Lung (tissue), 12 donors: ENCODE measurements around the gene ST8SIA2. TPM values are rescaled to one million over a fixed set of nuclear protein-coding genes. Genes with fewer than 3 reads are reported as not detected.

Experiments
- ATAC-seq: fragments of 200-7000 bp; cut with Tn5 transposase; one replicate; pipeline ENCODE4 v1.9.1; 2020; ENCODE audit warnings: moderate number of reproducible peaks; ENCODE audit not compliant: insufficient read depth, low FRiP score
- DNase-seq, 3 donors: peaks; one replicate each; pipeline ENCODE4 v3.0.0-alpha.2; 2013 to 2017
- H3K27ac ChIP-seq, 2 donors: one replicate each; pipeline ENCODE4 v1.5.1; 2013; ENCODE audit warnings: mild to moderate bottlenecking in 2 of 2, moderate library complexity in 2 of 2, control low read depth in 1 of 2, inconsistent platforms in 1 of 2, low read depth in 1 of 2, low read length in 1 of 2
- H3K27me3 ChIP-seq, 3 donors: one replicate each; pipeline ENCODE4 v1.5.1; 2013; ENCODE audit warnings: low read length in 2 of 3; ENCODE audit not compliant: control insufficient read depth in 3 of 3, insufficient read depth in 3 of 3
- H3K36me3 ChIP-seq, 4 donors: one replicate each; pipeline ENCODE4 v1.5.1; 2013; ENCODE audit warnings: low read length in 4 of 4, mild to moderate bottlenecking in 1 of 4, moderate library complexity in 1 of 4; ENCODE audit not compliant: control insufficient read depth in 4 of 4, insufficient read depth in 4 of 4
- H3K4me1 ChIP-seq, 5 donors: one replicate each; pipeline ENCODE4 v1.5.1; 2013; ENCODE audit warnings: low read length in 5 of 5, mild to moderate bottlenecking in 2 of 5, moderate library complexity in 1 of 5; ENCODE audit not compliant: control insufficient read depth in 5 of 5, insufficient read depth in 5 of 5
- H3K4me3 ChIP-seq: one replicate; pipeline ENCODE4 v1.5.1; 2013; ENCODE audit warnings: mild to moderate bottlenecking, control low read depth, moderate library complexity
- H3K9ac ChIP-seq, 2 donors: one replicate each; pipeline ENCODE4 v1.5.1; 2013; ENCODE audit warnings: low read length in 2 of 2, control low read depth in 1 of 2; ENCODE audit not compliant: insufficient read depth in 1 of 2
- H3K9me3 ChIP-seq, 4 donors: one replicate each; pipeline ENCODE4 v1.5.1; 2013; ENCODE audit warnings: low read length in 3 of 4, mild to moderate bottlenecking in 1 of 4, moderate library complexity in 1 of 4; ENCODE audit not compliant: control insufficient read depth in 4 of 4, insufficient read depth in 3 of 4
- CTCF ChIP-seq: IDR thresholded peaks from 2 replicates; pipeline ENCODE4 v1.5.1; 2012; ENCODE audit warnings: mild to moderate bottlenecking; ENCODE audit errors: control extremely low read depth, extremely low read depth
- WGBS, 2 donors: extraction: QIAGEN DNeasy Blood & Tissue Kit; methylation state at CpG; one replicate each; pipeline ENCODE4 v1.1.7; 2013; 5-methylcytosine and 5-hydroxymethylcytosine counted together
- polyA plus RNA-seq, 2 donors: library from polyadenylated mRNA; stranded (reverse); fragments of 200-250 nt; gene quantifications; one replicate each; pipeline ENCODE4 v1.2.1, GENCODE V29; 2013
- total RNA-seq, 2 donors: library from RNA; depleted of rRNA in 1 of 2; stranded (reverse); fragments of >200 nt in 1 of 2; gene quantifications; one replicate each; pipeline ENCODE4 v1.2.1, GENCODE V29; 2014 to 2021
- donor health status: control.
- donor health status: control.
- donor health status: Bipolar disorder and iron deficiency.
- donor health status: healthy.
- donor health status: DM: yes; HTN: yes; CAD: no.

The ST8SIA2 gene
- total and polyA plus RNA-seq, 4 donors, result 1.4 TPM; not detected in 3

GRCh38 chr15:92407321-92407720 is 13.6 kb downstream of the ST8SIA2 start:
- Histone ChIP-seq H3K9ac (no peak overlapping the region), H3K9me3 (peaks cover 0 to 3% (median 0%) of the 10 kb centered on the region in 4 donors), H3K4me3 (no peak overlapping the region), H3K27ac (no peak overlapping the region), H3K4me1 (no peaks in the 10 kb centered on the region), H3K36me3 (no peaks in the 10 kb centered on the region), H3K27me3 (no peaks in the 10 kb centered on the region)
- no peak for TF ChIP-seq CTCF
- no peak for DNase-seq
- WGBS, 2 donors, result 82 to 88% methylated on average over 6 of the region's 6 CpGs
- ATAC-seq, result no peak

DNA sequence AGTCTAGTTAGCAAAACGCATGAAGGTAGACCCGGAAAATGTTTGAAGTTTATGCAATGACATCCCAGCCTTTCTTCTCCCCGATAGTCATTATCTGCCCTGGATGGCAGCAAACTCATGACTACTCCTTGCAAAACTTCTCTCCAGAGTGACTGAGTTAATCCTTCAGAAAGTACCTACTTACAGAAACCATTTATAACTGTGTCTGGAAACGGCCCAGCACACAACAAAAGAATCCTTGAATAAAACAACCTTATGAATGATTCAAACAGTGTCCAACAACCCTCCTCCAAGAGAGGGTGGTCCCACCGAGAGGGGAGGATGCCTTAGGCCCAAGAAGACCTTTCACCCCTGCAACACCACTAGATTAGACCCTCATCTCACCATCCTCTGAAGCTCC is 14.2 kb downstream of the ST8SIA2 start:
- Histone ChIP-seq H3K9ac (no peak overlapping the region), H3K9me3 (peaks cover 0 to 3% (median 0%) of the 10 kb centered on the region in 4 donors), H3K36me3 (no peaks in the 10 kb centered on the region), H3K27me3 (no peaks in the 10 kb centered on the region), H3K4me3 (no peak overlapping the region), H3K27ac (no peak overlapping the region), H3K4me1 (no peaks in the 10 kb centered on the region)
- DNase-seq (no peak), ATAC-seq (no peak)
- no peak for TF ChIP-seq CTCF
- 74 to 82% methylated on average over 5 of the region's 5 CpGs for WGBS, 2 donors

DNA sequence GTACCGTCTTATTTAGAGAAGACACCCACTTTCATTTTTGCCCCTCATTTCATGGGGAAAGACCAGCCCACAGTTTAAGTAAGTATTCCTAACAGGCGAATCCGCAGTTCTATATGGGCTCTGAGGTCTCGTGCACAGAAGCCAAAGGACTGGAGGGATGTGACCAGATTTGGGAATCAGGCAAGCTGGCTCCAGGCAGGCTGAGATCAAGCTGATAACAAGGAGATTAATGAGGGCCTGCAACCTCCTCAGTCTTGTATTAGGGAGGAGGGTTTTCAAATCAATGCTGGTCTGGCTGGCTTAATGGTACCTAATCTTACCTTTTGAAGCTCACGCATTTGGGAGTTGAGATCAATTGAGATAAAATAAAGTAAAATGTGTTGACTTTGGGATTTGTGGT is 15.3 kb downstream of the ST8SIA2 start:
- no peaks in the 10 kb centered on the region for H3K36me3 ChIP-seq
- no peak overlapping the region for H3K27ac ChIP-seq
- no peak overlapping the region for H3K4me3 ChIP-seq
- H3K9me3 ChIP-seq, result peaks cover 0 to 3% (median 0%) of the 10 kb centered on the region in 4 donors
- WGBS, 2 donors, result 86 to 93% methylated on average over 5 of the region's 5 CpGs
- no peaks in the 10 kb centered on the region for H3K27me3 ChIP-seq
- ATAC-seq, result no peak
- DNase-seq, result no peak
- TF ChIP-seq CTCF, result no peak
- no peak overlapping the region for H3K9ac ChIP-seq
- no peaks in the 10 kb centered on the region for H3K4me1 ChIP-seq

GRCh38 chr15:92409521-92409920 is 15.8 kb downstream of the ST8SIA2 start:
- 87 to 92% methylated on average over 8 of the region's 8 CpGs for WGBS, 2 donors
- ATAC-seq (no peak), DNase-seq (no peak)
- H3K9ac ChIP-seq, result no peak overlapping the region
- H3K4me3 ChIP-seq, result no peak overlapping the region
- H3K4me1 ChIP-seq, result no peaks in the 10 kb centered on the region
- no peak overlapping the region for H3K27ac ChIP-seq
- no peaks in the 10 kb centered on the region for H3K27me3 ChIP-seq
- no peak for TF ChIP-seq CTCF
- H3K36me3 ChIP-seq, result no peaks in the 10 kb centered on the region
- H3K9me3 ChIP-seq, result peaks cover 0 to 3% (median 0%) of the 10 kb centered on the region in 4 donors
